SK-N-SH (cell line): ENCODE results near the gene CTDP1. TPM values are rescaled to one million over a fixed set of nuclear protein-coding genes. Genes with fewer than 3 reads are reported as not detected.

ENCODE experiments used
- CTCF ChIA-PET: fragments of 300-600, 350-600 bp; formaldehyde crosslinking; extraction: SDS; loops from one replicate; lab custom pipeline; 2021; lab: Yijun Ruan, JAX
- POLR2A ChIA-PET: fragments of 350-600 bp; sonication (Branson Sonifier 250); formaldehyde crosslinking; extraction: SDS; loops from one replicate; lab custom pipeline; 2020; ENCODE audit warnings: antibody characterized with exemption, inconsistent platforms; lab: Yijun Ruan, JAX
- DNase-seq: peaks from one replicate; pipeline ENCODE4 v3.0.0; 2012
- H2AFZ ChIP-seq: fragments of 200-600 bp; sonication (generic); 2 replicates; pipeline ENCODE4 v1.8.1; 2016; ENCODE audit warnings: antibody characterized with exemption, mild to moderate bottlenecking, low read depth
- H3F3A ChIP-seq: fragments of 200-600 bp; sonication (generic); replicated peaks from 2 replicates; pipeline ENCODE3; 2016; ENCODE audit warnings: antibody characterized with exemption, mild to moderate bottlenecking; ENCODE audit not compliant: insufficient read depth
- H3K27ac ChIP-seq, 2 experiments: fragments of 200-500 bp in 1 of 2; fragments of 200-600 bp in 1 of 2; sonication (Bioruptor generic) in 1 of 2; sonication (generic), shearing (Covaris generic) in 1 of 2; 2 replicates each; pipeline versions ENCODE4 v1.5.1 to v1.6.1; 2014 to 2016; ENCODE audit warnings: low read depth in 2 of 2, inconsistent platforms in 1 of 2, low read length in 1 of 2, mild to moderate bottlenecking in 1 of 2, mixed read lengths in 1 of 2
- H3K27me3 ChIP-seq: fragments of 200-600 bp; sonication (generic), shearing (Covaris generic); 2 replicates; pipeline ENCODE4 v1.6.1; 2016; ENCODE audit warnings: mixed run types; ENCODE audit not compliant: insufficient read depth
- H3K36me3 ChIP-seq, 2 experiments: fragments of 200-500 bp in 1 of 2; fragments of 200-600 bp in 1 of 2; sonication (Bioruptor generic) in 1 of 2; sonication (generic) in 1 of 2; replicated peaks in 1 of 2; 2 replicates each; pipeline versions ENCODE3 to v1.5.1; 2014 to 2016; ENCODE audit warnings: low read length in 1 of 2, mild to moderate bottlenecking in 1 of 2; ENCODE audit not compliant: insufficient read depth in 2 of 2, control insufficient read depth in 1 of 2
- H3K4me1 ChIP-seq, 2 experiments: fragments of 200-500 bp in 1 of 2; fragments of 200-600 bp in 1 of 2; sonication (Bioruptor generic) in 1 of 2; sonication (generic), shearing (Covaris generic) in 1 of 2; 2 replicates each; pipeline versions ENCODE4 v1.5.1 to v1.6.1; 2014 to 2016; ENCODE audit warnings: low read depth in 1 of 2, low read length in 1 of 2, mixed run types in 1 of 2; ENCODE audit not compliant: insufficient read depth in 2 of 2, control insufficient read depth in 1 of 2
- H3K4me2 ChIP-seq: fragments of 200-600 bp; sonication (generic), shearing (Covaris generic); 2 replicates; pipeline ENCODE4 v1.6.1; 2017; ENCODE audit warnings: mixed run types
- H3K4me3 ChIP-seq, 2 experiments: fragments of 200-500 bp in 1 of 2; fragments of 200-600 bp in 1 of 2; sonication (Bioruptor generic) in 1 of 2; sonication (generic), shearing (Covaris generic) in 1 of 2; 2 replicates each; pipeline versions ENCODE4 v1.5.1 to v1.8.1; 2014 to 2016; ENCODE audit warnings: low read depth in 2 of 2, inconsistent platforms in 1 of 2, low read length in 1 of 2, mild to moderate bottlenecking in 1 of 2, mixed read lengths in 1 of 2, moderate library complexity in 1 of 2
- H3K79me2 ChIP-seq: fragments of 200-600 bp; sonication (generic); 2 replicates; pipeline ENCODE4 v1.8.1; 2017; ENCODE audit warnings: mild to moderate bottlenecking; ENCODE audit not compliant: insufficient read depth
- H3K9ac ChIP-seq: fragments of 200-600 bp; sonication (generic); 2 replicates; pipeline ENCODE4 v1.6.1; 2017; ENCODE audit warnings: mixed run types
- H3K9me2 ChIP-seq: fragments of 200-600 bp; sonication (generic); 2 replicates; pipeline ENCODE4 v1.6.1; 2017; ENCODE audit warnings: mixed run types
- H3K9me3 ChIP-seq: fragments of 200-600 bp; sonication (generic); 2 replicates; pipeline ENCODE4 v1.6.1; 2017; ENCODE audit warnings: mixed run types, mild to moderate bottlenecking, moderate library complexity
- H4K20me1 ChIP-seq: fragments of 200-600 bp; sonication (generic); 2 replicates; pipeline ENCODE4 v1.6.1; 2017; ENCODE audit warnings: mild to moderate bottlenecking, mixed run types; ENCODE audit not compliant: insufficient read depth
- CHD2 ChIP-seq: fragments of 150-350 bp; IDR thresholded peaks from 2 replicates; pipeline ENCODE4 v1.6.1; 2018; ENCODE audit warnings: low read length; ENCODE audit not compliant: partially characterized antibody
- EP300 ChIP-seq, 2 experiments: IDR thresholded peaks; 2 replicates each; pipeline versions ENCODE4 v1.4.0 to v1.6.1; 2012; ENCODE audit warnings: borderline replicate concordance in 1 of 2, low read depth in 1 of 2, low read length in 1 of 2
- EZH2phosphoT487 ChIP-seq: fragments of 200-600 bp; sonication (generic); IDR thresholded peaks from 2 replicates; pipeline ENCODE4 v1.6.1; 2017; ENCODE audit warnings: low read depth, mixed run types, mild to moderate bottlenecking, antibody characterized with exemption, moderate library complexity, borderline replicate concordance
- FOXJ3 ChIP-seq: sonication (generic); formaldehyde crosslinking; IDR thresholded peaks from 2 replicates; pipeline ENCODE4 v1.5.1; 2020; ENCODE audit warnings: mild to moderate bottlenecking, missing genetic modification reagents
- GABPA ChIP-seq: IDR thresholded peaks from 2 replicates; pipeline ENCODE4 v1.4.0; 2012; ENCODE audit warnings: low read depth, mild to moderate bottlenecking
- IRF3 ChIP-seq: fragments of 150-350 bp; IDR thresholded peaks from 2 replicates; pipeline ENCODE4 v1.6.1; 2016; ENCODE audit warnings: mild to moderate bottlenecking, low read depth, low read length
- JUND ChIP-seq: IDR thresholded peaks from 2 replicates; pipeline ENCODE4 v1.4.0; 2012
- REST ChIP-seq: IDR thresholded peaks from 2 replicates; pipeline ENCODE4 v1.6.1; 2012; ENCODE audit warnings: mild to moderate bottlenecking, low read depth, low read length, moderate library complexity
- RFX5 ChIP-seq: IDR thresholded peaks from 2 replicates; pipeline ENCODE4 v1.6.1; 2012; ENCODE audit warnings: mild to moderate bottlenecking, improper control_type of control experiment, low read length
- RXRA ChIP-seq: IDR thresholded peaks from 2 replicates; pipeline ENCODE4 v1.4.0; 2012; ENCODE audit warnings: low read depth, mild to moderate bottlenecking, borderline replicate concordance
- SIN3A ChIP-seq: IDR thresholded peaks from 2 replicates; pipeline ENCODE4 v1.6.1; 2012; ENCODE audit warnings: low read depth, mild to moderate bottlenecking, low read length, moderate library complexity, borderline replicate concordance
- SMC3 ChIP-seq: IDR thresholded peaks from 2 replicates; pipeline ENCODE4 v1.6.1; 2012; ENCODE audit warnings: low read depth, low read length, improper control_type of control experiment
- TAF1 ChIP-seq: IDR thresholded peaks from 2 replicates; pipeline ENCODE4 v1.6.1; 2012; ENCODE audit warnings: low read depth, mild to moderate bottlenecking, low read length, moderate library complexity, borderline replicate concordance
- TEAD4 ChIP-seq: IDR thresholded peaks from 2 replicates; pipeline ENCODE4 v1.4.0; 2012; ENCODE audit warnings: mild to moderate bottlenecking, borderline replicate concordance; ENCODE audit not compliant: insufficient read depth
- YY1 ChIP-seq: IDR thresholded peaks from 2 replicates; pipeline ENCODE4 v1.4.0; 2012; ENCODE audit warnings: low read depth, mild to moderate bottlenecking
- WGBS: methylation state at CpG from one replicate; pipeline ENCODE4 v1.1.6; 2017; ENCODE audit warnings: low lambda C conversion rate; 5-methylcytosine and 5-hydroxymethylcytosine counted together
- polyA plus RNA-seq, 3 experiments: library from polyadenylated mRNA; depleted of rRNA; stranded (reverse); fragments of >200 nt; gene quantifications; 2 replicates each; pipeline ENCODE4 v1.2.3, GENCODE V29; 2012

The CTDP1 gene
- polyA plus RNA-seq, 1 of the 3 experiments (the other 2 are of a cell fraction) = 15.6 TPM

- TF ChIP-seq EZH2phosphoT487 (no peak), FOXJ3 (CRISPR knock-in tag) (no peak), TEAD4 (no peak), RFX5 (no peak), GABPA (no peak), CHD2 (no peak), SMC3 (no peak), REST (no peak), JUND (no peak), YY1 (no peak), TAF1 (no peak), IRF3 (no peak), SIN3A (no peak), RXRA (no peak), EP300 (IDR thresholded peaks at IDR 0.05; ENCODE audit: borderline replicate concordance in 1 of 2, low read depth in 1 of 2, low read length in 1 of 2) (no peak)
- Histone ChIP-seq H3K4me1 (no peaks in the 10 kb centered on the region), H3K27ac (no peak overlapping the region), H3K4me2 (no peak overlapping the region), H2AFZ (no peak overlapping the region), H3K9ac (no peak overlapping the region), H3K9me2 (no peaks in the 10 kb centered on the region), H3K9me3 (no peaks in the 10 kb centered on the region), H3F3A (no peaks in the 10 kb centered on the region), H3K4me3 (no peak overlapping the region), H3K27me3 (no peaks in the 10 kb centered on the region), H3K36me3 (peaks cover 11 to 53% of the 10 kb centered on the region in 2 experiments), H4K20me1 (no peaks in the 10 kb centered on the region), H3K79me2 (no peaks in the 10 kb centered on the region)
- no peak for DNase-seq
- 91% methylated on average over 15 of the region's 15 CpGs for WGBS
- ChIA-PET POLR2A (no interaction called here), CTCF (no interaction called here)
Observed at GRCh38 chr18:79707671-79708070, 28.1 kb downstream of the CTDP1 start.
